CD14-positive monocyte (primary cell): ENCODE data around the gene KIF3B. TPM values are rescaled to one million over a fixed set of nuclear protein-coding genes. Genes with fewer than 3 reads are reported as not detected.

ENCODE experiments used
- DNase-seq, 3 donors: peaks; one replicate each; pipeline ENCODE4 v3.0.0-alpha.2; 2011 to 2022
- H2AFZ ChIP-seq: 2 replicates; pipeline ENCODE4 v1.6.0; 2012; ENCODE audit warnings: mild to moderate bottlenecking, low read depth, low read length, inconsistent platforms; ENCODE audit not compliant: insufficient read depth, poor library complexity, severe bottlenecking
- H3K27ac ChIP-seq, 2 donors: 1 replicate in 1 of 2; 2 replicates in 1 of 2; pipeline ENCODE4 v1.5.1; 2012 to 2013; ENCODE audit warnings: low read length in 2 of 2, control low read depth in 1 of 2, inconsistent platforms in 1 of 2, low read depth in 1 of 2, mild to moderate bottlenecking in 1 of 2
- H3K27me3 ChIP-seq, 2 donors: one replicate each; pipeline versions ENCODE4 v1.6.0 to v1.6.1; 2011 to 2013; ENCODE audit warnings: low read length in 2 of 2; ENCODE audit not compliant: control insufficient read depth in 2 of 2, insufficient read depth in 2 of 2
- H3K36me3 ChIP-seq, 2 donors: replicated peaks in 1 of 2; 1 replicate in 1 of 2; 2 replicates in 1 of 2; pipeline versions ENCODE4 v1.5.1 to v1.6.1; 2012 to 2013; ENCODE audit warnings: low read length in 2 of 2, control low read depth in 1 of 2, inconsistent platforms in 1 of 2, mild to moderate bottlenecking in 1 of 2; ENCODE audit not compliant: insufficient read depth in 2 of 2, control insufficient read depth in 1 of 2
- H3K4me1 ChIP-seq, 2 donors: 1 replicate in 1 of 2; 2 replicates in 1 of 2; pipeline versions ENCODE4 v1.5.1 to v1.6.1; 2012 to 2013; ENCODE audit warnings: low read length in 2 of 2, control low read depth in 1 of 2, inconsistent platforms in 1 of 2, mild to moderate bottlenecking in 1 of 2, moderate library complexity in 1 of 2; ENCODE audit not compliant: insufficient read depth in 2 of 2, control insufficient read depth in 1 of 2
- H3K4me2 ChIP-seq: replicated peaks from 2 replicates; pipeline ENCODE3; 2012; ENCODE audit warnings: low read length, moderate library complexity, mild to moderate bottlenecking; ENCODE audit not compliant: poor library complexity, severe bottlenecking; ENCODE audit errors: extremely low read depth
- H3K4me3 ChIP-seq, 3 experiments: fragments of 200-600 bp in 1 of 3; sonication (generic) in 1 of 3; replicated peaks in 1 of 3; 1 replicate in 2 of 3; 2 replicates in 1 of 3; pipeline ENCODE4 v1.5.1; 2011 to 2013; ENCODE audit warnings: low read length in 3 of 3, mild to moderate bottlenecking in 3 of 3, control low read depth in 2 of 3, low read depth in 2 of 3, inconsistent platforms in 1 of 3, moderate library complexity in 1 of 3
- H3K79me2 ChIP-seq: 2 replicates; pipeline ENCODE4 v1.6.0; 2012; ENCODE audit warnings: mild to moderate bottlenecking, control low read depth, inconsistent platforms, low read length, moderate library complexity; ENCODE audit not compliant: insufficient read depth
- H3K9ac ChIP-seq: 2 replicates; pipeline ENCODE4 v1.6.0; 2017; ENCODE audit warnings: low read length, mild to moderate bottlenecking; ENCODE audit not compliant: insufficient read depth, poor library complexity, severe bottlenecking
- H3K9me3 ChIP-seq, 2 donors: replicated peaks in 1 of 2; 1 replicate in 1 of 2; 2 replicates in 1 of 2; pipeline versions ENCODE4 v1.5.1 to v1.6.1; 2012 to 2013; ENCODE audit warnings: low read length in 2 of 2, control low read depth in 1 of 2; ENCODE audit not compliant: control insufficient read depth in 1 of 2, insufficient read depth in 1 of 2
- H4K20me1 ChIP-seq: 2 replicates; pipeline ENCODE4 v1.6.0; 2012; ENCODE audit warnings: mild to moderate bottlenecking, low read length, control low read depth, moderate library complexity; ENCODE audit not compliant: insufficient read depth
- H3K27ac Mint-ChIP-seq, 7 donors: one replicate each; pipeline ENCODE4 v1.8.0; 2020; ENCODE audit warnings: mild to moderate bottlenecking in 7 of 7, mixed read lengths in 7 of 7, moderate library complexity in 6 of 7, inconsistent platforms in 2 of 7
- H3K27me3 Mint-ChIP-seq, 3 donors: one replicate each; pipeline ENCODE4 v1.8.0; 2021 to 2022; ENCODE audit warnings: low read depth in 3 of 3, mild to moderate bottlenecking in 3 of 3, mixed read lengths in 3 of 3, moderate library complexity in 3 of 3, inconsistent platforms in 1 of 3
- H3K36me3 Mint-ChIP-seq, 2 donors: one replicate each; pipeline ENCODE4 v1.8.0; 2020; ENCODE audit warnings: mixed read lengths in 2 of 2, inconsistent platforms in 1 of 2, mild to moderate bottlenecking in 1 of 2
- H3K4me1 Mint-ChIP-seq: one replicate; pipeline ENCODE4 v1.8.0; 2020; ENCODE audit warnings: mild to moderate bottlenecking, mixed read lengths
- H3K4me3 Mint-ChIP-seq, 2 donors: one replicate each; pipeline ENCODE4 v1.8.0; 2020; ENCODE audit warnings: mild to moderate bottlenecking in 2 of 2, mixed read lengths in 2 of 2, moderate library complexity in 1 of 2
- H3K9me3 Mint-ChIP-seq, 7 donors: one replicate each; pipeline ENCODE4 v1.8.0; 2020 to 2022; ENCODE audit warnings: mixed read lengths in 7 of 7, mild to moderate bottlenecking in 6 of 7, moderate library complexity in 6 of 7, inconsistent platforms in 2 of 7
- CTCF ChIP-seq: fragments of 200-600 bp; IDR thresholded peaks from one replicate; pipeline ENCODE4 v1.8.0; 2022; ENCODE audit warnings: antibody characterized with exemption, mild to moderate bottlenecking
- WGBS: methylation state at CpG from one replicate; pipeline ENCODE4 v1.1.5; 2013; ENCODE audit warnings: missing lambda C conversion rate; ENCODE audit not compliant: insufficient coverage; 5-methylcytosine and 5-hydroxymethylcytosine counted together
- intact Hi-C, 2 donors: fragments of 100-400 bp; cut with micrococcal nuclease; formaldehyde crosslinking; loops; one replicate each; pipeline versions ENCODE4 v1.15.0 to v1.15.1; 2023
- polyA plus RNA-seq, 3 donors: library from polyadenylated mRNA; depleted of rRNA in 1 of 3; unstranded in 2 of 3; stranded (reverse) in 1 of 3; fragments of 300-500 nt in 2 of 3; fragments of >200 nt in 1 of 3; fragmentation: Illumina TruSeq in 2 of 3; gene quantifications; 1 replicate in 2 of 3; 2 replicates in 1 of 3; pipeline ENCODE4 v1.2.3, GENCODE V29; 2012 to 2021

KIF3B gene
- polyA plus RNA-seq, 3 donors = 1.5 to 7.5 (median 3.4) TPM

DNA sequence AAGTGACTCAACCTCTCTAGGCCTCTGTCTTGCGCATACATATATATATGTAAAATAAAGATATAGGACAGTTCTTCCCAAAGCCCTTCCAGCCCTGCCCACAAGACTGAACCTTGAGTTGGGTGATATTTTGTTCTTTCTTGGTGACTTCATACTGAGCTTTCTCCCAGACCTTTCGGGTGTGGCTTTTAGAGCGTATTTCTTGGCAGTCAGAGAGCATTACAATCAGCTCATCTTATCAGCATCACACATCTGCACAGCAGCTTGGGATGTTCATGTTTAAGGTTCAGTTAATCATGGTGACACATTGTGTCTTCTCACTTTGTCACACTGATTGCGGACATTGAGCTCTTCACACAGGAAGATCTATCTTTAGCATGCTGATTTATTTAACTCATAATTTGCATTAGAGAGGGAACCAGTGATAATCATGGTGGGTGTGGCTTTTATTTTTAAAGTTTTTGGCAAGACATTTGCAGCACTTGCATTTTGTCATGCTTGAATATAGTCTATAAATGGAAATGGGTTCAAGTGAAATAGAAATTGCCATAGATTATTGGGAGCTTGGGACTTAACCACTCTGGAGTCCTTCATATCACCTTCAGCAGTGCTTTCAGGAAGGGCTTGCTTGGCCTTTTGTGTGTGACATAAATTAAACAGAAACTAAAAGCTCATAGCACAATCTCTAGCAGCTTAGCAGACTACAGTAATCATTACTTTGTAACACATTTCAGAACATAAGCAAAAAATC, 8.3 kb downstream of the KIF3B start:
- H3K36me3 Mint-ChIP-seq = peaks cover 24 to 30% of the 10 kb centered on the region in 2 donors
- TF ChIP-seq CTCF = no peak
- peaks cover 21% of the 10 kb centered on the region for H4K20me1 ChIP-seq
- peaks cover 0 to 34% of the 10 kb centered on the region in 2 donors for H3K36me3 ChIP-seq
- no peak overlapping the region for H3K4me3 Mint-ChIP-seq
- H3K4me2 ChIP-seq = peak overlapping the region; percentile 15
- no peaks in the 10 kb centered on the region for H3K9me3 Mint-ChIP-seq
- intact Hi-C loops = no loop called here
- no peak overlapping the region for H2AFZ ChIP-seq
- no peaks in the 10 kb centered on the region for H3K9me3 ChIP-seq
- DNase-seq = no peak
- H3K27ac ChIP-seq = peak overlapping the region in 1 of 2 donors; percentile 43
- peaks cover 26% of the 10 kb centered on the region for H3K4me1 Mint-ChIP-seq
- peak overlapping the region in 1 of 3 experiments; percentile 1 for H3K4me3 ChIP-seq
- peaks cover 15 to 24% of the 10 kb centered on the region in 2 donors for H3K4me1 ChIP-seq
- H3K9ac ChIP-seq = no peak overlapping the region
- no peaks in the 10 kb centered on the region for H3K27me3 ChIP-seq
- WGBS = no CpG with 5 or more reads among the region's 4 CpGs
- peaks cover 0 to 1% (median 0%) of the 10 kb centered on the region in 3 donors for H3K27me3 Mint-ChIP-seq
- peaks cover 34% of the 10 kb centered on the region for H3K79me2 ChIP-seq
- H3K27ac Mint-ChIP-seq = peak overlapping the region in 3 of 7 donors; percentile 5 to 29 (median 28)

DNA sequence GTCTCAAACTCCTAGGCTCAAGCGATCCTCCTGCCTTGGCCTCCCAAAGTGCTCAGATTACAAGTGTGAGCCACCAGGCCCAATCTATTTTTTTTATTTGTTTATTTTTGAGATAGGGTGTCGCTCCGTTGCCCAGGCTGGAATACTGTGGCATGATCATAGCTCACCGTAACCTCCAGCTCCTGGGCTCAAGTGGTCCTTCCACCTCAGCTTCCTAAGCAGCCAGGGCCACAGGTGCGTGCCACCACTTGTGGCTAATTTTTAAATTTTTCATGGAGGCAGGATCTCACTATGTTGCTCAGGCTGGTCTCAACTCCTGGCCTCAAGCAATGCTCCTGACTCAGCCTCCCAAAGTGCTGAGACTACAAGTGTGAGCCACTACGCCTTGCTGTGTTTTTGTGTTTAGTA, 9.8 kb downstream of the KIF3B start:
- Histone ChIP-seq H3K9me3 (no peaks in the 10 kb centered on the region), H3K27ac (peak overlapping the region in 1 of 2 donors; percentile 43), H3K4me1 (peaks cover 15 to 24% of the 10 kb centered on the region in 2 donors), H3K27me3 (no peaks in the 10 kb centered on the region), H3K79me2 (peaks cover 25% of the 10 kb centered on the region), H2AFZ (no peak overlapping the region), H3K36me3 (peaks cover 0 to 20% of the 10 kb centered on the region in 2 donors), H4K20me1 (peaks cover 23% of the 10 kb centered on the region), H3K9ac (no peak overlapping the region), H3K4me2 (no peak overlapping the region), H3K4me3 (no peak overlapping the region)
- Mint-ChIP-seq H3K27me3 (peaks cover 0 to 1% (median 0%) of the 10 kb centered on the region in 3 donors), H3K27ac (peak overlapping the region in 2 of 7 donors; percentile 21 to 68), H3K4me3 (no peak overlapping the region), H3K9me3 (no peaks in the 10 kb centered on the region), H3K4me1 (peaks cover 26% of the 10 kb centered on the region), H3K36me3 (peaks cover 16 to 18% of the 10 kb centered on the region in 2 donors)
- no peak for TF ChIP-seq CTCF
- 100% methylated on average over 1 of the region's 6 CpGs for WGBS
- intact Hi-C loops = no loop called here
- no peak for DNase-seq
